GM19463 (cell line): Measurements from ENCODE around the gene TLX2.
"Not testable (repeated sequence)": the region's sequence is repeated elsewhere in the genome, so short reads cannot be mapped to it uniquely, and the experiment has no call there.

Source experiments
- ATAC-seq: cut with Tn5 transposase; IDR thresholded peaks from one replicate; pipeline ENCODE4 v1.9.1; 2021; ENCODE audit warnings: mild to moderate bottlenecking, moderate library complexity; ENCODE audit not compliant: unreplicated experiment

The TLX2 gene

DNA sequence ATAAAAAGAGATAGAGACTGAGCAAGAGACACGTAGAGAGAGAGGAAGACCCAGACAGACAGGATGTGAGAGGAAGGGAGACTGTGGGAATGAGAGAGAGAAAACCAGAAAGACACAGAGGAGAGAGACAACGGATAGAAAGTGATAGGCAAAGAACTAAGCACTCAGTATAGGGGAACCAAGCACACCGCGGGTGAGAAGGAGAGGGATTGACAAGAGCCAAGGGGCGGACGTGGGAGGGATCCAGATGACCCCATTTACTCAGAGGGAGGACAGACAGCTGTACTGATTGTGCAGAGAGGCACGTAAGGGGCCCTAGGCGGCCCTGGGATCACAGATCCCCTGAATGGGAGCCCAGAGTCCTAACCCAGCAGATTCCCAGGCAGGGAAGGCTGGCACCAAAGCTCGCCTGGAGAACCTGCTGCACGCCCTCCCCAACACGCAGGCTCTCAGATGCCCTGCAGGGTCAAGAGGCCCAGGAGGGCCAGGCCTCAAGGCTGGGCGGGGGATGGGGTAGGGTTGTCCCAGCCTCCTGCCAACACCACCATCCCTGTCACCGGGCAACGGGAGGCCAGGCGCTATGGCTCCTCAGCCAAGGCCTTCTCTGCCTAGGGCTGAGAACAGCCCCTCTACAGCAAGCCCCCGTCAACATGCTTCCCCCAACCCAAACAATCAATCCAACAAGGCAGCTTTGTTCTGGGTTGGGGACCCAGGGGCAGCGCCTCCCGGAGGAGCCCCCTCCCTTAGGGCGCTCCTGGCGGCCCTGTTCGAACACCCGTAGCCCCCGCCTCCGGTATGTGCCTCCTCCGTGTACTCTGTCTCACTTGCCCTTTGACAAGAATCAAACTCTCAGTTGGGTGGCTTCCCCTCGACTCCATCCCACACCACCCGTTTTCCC lies 38.9 kb downstream of the TLX2 start:
- ATAC-seq: no peak

DNA sequence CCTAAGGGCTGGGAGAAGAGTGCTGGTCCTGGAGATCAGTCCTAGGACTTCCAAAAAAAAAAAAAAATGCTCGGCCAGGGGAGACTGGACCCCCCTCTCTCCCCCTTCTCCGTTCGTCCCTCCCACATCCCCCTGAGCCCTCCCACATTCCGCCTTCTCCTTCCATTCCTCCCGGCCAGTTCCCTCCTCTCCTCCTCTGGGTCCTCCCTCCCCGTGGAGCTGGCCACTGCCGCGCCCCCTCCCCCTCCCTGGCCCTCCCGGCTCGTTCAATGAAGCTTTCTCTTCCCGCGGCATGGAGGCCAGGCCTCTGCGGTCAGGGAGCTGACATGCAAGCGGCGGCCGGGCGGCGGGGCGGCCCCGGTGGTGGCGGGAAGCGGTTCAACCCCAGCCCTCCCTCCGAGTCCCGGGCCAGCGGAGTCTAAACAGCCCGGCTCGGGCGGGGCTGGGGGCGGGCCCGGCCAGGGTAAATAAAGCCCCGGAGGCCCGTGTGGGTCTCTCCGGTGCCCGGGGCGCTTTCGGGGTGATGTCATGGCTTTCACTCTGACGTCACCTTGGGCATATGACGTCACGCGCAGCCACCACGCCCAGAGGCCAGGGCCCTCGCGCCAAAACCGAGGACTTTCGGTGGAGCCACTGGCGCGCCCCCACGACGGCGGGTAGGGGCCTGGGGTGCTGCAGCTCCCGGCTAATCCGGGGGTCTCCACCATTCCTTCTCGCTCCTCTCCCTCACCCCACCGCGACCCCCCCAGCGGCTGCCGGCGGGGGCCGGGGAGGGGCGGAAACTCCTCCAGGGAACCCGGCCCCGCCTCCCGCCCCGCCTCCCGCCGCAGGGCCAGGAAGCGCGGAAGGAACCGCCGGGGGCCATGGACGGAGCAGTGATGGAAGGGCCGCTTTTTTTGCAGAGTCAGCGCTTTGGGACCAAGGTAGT lies 39.9 kb downstream of the TLX2 start, which contains the start of the genes DOK1 and LOXL3:
Gene DOK1 (plus strand): TSS at position 829 of the 928 bp plus-strand sequence. CDS start 35 bp downstream, at position 864.
Gene LOXL3 (minus strand): TSS at position 51 of the 928 bp plus-strand sequence. CDS start 1,308 bp downstream, outside the sequence.
- ATAC-seq: peak; percentile 59

DNA sequence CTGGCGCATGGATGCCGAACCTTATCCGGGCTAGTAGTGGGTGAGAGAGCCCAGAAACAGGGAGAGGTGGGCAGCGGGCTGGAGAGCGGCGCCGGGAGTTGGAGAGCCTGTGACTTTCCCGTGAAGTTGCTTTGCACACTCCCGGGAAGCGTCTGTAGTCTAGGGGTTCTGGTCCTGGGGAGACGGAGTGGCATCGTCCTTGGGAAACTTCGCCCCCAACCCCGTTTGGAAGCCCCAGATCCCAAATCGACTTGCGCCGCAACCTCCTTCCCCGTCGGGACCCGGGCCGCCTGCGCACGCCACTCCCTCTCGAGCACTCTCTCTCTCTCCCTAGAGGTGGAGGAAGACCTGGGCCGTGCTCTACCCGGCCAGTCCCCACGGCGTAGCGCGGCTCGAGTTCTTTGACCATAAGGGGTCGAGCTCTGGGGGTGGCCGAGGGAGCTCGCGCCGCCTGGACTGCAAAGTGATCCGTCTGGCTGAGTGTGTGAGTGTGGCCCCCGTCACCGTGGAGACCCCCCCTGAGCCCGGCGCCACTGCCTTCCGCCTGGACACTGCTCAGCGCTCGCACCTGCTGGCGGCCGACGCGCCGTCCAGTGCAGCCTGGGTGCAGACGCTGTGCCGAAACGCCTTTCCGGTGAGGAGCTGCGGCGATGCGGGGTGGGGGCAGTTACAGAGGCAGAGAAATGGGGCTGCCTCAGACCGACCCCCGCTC lies 40.7 kb downstream of the TLX2 start:
- ATAC-seq: peak; percentile 37

DNA sequence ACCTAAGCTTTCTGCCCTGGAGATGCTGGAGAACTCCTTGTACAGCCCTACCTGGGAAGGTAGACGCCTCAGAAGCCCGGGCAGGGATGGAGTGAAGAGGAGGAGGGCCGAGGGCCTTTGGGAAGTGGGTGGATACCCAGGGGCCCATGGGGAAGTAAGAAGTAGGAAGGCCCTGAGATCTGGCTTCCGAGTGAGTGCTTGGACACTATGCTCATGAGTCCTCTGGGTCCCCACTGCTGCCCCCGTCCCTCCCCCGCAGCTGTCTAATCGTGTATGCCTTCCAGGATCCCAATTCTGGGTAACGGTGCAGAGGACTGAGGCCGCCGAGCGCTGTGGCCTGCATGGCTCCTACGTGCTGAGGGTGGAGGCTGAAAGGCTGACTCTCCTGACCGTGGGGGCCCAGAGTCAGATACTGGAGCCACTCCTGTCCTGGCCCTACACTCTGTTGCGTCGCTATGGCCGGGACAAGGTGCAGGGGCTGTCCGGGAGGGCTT lies 41.4 kb downstream of the TLX2 start:
- no peak for ATAC-seq

DNA sequence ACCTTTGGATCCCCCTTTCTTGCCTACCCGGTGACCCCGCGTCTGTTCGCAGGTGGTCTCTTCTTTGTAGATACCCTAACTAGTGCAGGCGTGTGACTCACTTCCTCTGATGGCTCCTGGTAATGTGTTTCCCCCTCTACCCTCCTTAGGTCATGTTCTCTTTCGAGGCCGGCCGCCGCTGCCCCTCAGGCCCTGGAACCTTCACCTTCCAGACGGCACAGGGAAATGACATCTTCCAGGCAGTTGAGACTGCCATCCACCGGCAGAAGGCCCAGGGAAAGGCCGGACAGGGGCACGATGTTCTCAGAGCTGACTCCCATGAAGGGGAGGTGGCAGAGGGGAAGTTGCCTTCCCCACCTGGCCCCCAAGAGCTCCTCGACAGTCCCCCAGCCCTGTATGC lies 41.9 kb downstream of the TLX2 start:
- ATAC-seq: no peak

DNA sequence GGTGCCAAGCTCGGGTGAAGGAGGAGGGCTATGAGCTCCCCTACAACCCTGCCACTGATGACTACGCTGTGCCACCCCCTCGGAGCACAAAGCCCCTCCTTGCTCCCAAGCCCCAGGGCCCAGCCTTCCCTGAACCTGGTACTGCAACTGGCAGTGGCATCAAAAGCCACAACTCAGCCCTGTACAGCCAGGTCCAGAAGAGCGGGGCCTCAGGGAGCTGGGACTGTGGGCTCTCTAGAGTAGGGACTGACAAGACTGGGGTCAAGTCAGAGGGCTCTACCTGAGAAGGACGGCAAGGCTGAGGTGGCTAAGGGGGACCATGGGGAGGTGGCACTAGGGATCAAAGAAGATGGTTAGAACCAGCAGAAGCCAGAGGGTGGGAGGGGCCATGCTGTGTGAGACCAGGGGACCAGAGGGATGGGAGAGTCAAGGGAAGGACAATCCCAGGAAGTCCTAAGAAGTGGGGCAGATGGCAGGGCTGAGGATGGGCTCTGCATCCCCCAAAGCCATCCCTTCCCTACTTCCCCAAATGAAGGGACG lies 42.7 kb downstream of the TLX2 start:
- no peak for ATAC-seq

DNA sequence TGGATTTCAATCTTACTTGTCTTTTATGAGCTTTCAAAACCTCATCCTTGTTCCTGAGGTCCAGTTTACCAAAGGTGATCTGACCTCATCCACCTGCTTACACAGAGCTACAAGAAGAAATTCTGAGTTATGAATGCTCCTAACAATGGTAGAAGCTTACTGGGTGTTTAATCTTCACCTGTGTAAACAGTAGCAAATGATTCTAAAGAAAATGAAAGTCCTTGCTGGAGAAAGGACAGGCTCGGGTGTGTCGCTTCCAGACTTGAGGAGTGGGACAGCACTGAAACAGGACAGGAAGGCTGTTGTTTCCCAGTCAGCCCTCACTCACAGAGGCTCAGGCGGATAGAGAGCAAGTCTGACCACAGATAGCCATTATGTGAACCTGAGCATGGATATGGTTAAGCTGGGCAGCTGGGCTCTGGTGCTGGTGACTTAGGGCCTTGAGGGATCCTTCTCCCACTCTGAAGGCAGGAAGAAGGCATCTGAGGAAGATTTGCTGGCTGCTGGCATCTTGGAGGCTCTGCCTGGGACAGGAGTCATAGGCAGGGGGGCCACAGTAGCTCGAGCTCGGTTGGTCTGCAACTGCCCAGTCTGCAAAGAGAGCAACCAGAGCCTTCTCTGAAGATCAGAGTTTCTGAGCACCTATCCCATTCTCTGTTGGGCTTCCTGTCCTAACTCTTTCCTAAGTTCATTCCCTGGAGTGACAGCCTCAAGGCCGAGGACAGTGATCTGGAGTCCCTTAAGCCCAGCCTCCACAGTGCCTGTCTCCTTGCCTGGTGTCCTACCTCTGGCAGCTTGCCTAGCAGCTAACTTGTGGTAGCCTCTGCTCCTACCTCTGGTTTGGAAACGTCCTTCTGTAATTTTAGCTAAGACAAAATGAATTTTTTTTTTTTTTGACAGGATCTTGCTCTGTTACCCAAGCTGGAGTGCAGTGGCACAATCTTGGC lies 44.3 kb downstream of the TLX2 start:
- ATAC-seq: no peak

DNA sequence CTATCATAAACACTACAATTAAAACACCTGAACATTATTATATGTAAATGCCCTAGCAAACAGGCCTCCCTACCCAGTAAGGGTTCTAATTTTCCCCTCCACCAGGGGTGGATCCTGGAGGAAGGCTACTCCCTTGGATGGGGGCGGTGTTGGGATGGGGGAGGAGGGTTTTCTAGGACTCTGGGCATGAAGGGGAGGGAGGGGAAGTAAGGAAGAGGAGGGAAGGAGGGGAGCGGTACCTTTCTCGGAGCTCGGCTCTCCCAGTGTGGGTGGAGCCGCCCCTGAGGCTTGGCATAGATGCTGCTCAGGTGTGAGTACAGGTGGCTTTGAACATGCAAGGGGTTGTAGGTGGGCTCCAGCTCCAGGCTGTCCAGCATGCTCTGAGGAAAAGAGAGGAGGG lies 45.7 kb downstream of the TLX2 start:
- no peak for ATAC-seq

DNA sequence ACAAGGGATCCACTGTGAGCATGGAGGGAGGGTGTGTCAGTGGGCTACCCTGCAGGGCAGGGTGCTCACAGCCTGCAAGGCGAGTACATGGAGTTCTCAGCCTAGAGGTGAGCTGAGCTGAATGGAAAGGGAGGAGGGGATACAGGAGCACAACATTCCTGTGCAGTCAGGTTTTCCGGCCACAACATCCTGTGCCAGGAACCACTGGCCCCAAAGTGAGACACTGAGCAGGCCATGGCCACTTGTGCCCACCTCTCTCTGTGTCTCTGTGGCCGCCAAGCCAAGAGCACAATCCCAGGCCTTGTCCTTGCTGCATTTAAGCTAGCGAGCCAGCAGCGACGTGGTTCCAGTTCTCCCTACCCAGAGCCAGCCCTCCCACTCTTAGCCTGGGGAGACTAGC lies 46.3 kb downstream of the TLX2 start:
- no peak for ATAC-seq

DNA sequence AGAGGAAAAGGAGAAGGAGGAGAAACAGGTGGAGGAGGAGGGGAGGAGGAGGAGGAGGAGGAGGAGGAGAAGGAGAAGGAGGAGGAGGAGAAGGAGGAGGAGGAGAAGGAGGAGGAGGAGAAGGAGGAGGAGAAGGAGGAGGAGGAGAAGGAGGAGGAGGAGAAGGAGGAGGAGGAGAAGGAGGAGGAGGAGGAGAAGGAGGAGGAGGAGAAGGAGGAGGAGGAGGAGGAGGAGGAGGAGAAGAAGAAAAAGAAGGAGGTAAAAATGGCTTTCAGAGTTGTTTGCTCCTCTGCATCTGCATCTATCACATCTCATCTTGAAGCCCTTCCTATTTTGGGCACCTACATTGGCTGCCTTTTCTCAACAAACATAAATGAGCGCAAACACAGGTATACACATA lies 46.8 kb downstream of the TLX2 start:
- not testable (repeated sequence) for ATAC-seq

DNA sequence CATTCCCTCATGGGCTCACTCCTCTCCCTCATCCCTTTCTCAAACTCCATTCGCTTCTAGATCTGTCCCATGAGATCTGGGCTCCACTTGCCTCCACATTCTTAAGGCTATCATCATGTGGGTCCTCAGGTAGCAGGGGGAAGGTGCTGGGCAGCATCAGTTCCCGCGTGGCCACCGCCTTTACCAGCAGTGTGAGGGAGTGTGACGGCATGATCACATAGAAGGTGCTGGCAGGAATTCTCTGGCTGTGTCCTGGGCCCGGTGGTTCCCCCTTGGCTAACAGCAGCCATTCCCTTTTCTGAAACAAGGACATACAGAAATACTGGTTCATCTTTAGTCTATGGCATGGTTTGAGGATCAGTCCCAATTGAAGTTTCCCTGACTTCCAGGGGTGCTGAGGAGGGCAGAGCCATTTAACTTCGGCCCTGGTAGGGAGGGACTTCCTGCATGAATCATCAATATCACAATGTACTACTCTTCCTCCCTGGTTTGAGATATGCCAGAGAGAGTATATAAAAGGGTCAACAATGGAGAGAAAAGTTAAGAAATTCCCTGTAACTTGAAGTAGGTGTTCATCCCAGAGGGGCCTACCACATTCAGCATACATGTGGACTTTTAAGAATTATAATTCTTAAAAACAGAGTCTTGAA lies 48.0 kb downstream of the TLX2 start:
- ATAC-seq: no peak

DNA sequence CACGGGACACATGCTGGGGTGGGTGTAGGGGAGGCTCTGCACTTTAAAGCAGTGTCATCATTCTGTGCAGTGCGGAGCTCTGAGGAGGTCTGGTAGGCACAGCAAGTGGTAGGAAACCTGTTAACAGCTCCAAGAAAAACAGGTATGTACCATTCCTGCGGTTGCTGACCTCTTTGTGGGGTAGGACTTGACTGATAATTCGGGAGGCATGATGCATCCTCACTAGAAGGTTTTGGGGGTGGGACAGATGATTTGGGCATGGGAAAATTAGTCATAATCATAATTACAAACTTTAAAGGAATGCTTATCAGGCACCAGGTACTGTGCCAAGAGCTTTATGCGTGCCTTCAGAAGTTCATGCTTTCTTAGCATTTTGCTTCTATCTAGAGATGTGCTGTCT lies 50.0 kb downstream of the TLX2 start:
- no peak for ATAC-seq

DNA sequence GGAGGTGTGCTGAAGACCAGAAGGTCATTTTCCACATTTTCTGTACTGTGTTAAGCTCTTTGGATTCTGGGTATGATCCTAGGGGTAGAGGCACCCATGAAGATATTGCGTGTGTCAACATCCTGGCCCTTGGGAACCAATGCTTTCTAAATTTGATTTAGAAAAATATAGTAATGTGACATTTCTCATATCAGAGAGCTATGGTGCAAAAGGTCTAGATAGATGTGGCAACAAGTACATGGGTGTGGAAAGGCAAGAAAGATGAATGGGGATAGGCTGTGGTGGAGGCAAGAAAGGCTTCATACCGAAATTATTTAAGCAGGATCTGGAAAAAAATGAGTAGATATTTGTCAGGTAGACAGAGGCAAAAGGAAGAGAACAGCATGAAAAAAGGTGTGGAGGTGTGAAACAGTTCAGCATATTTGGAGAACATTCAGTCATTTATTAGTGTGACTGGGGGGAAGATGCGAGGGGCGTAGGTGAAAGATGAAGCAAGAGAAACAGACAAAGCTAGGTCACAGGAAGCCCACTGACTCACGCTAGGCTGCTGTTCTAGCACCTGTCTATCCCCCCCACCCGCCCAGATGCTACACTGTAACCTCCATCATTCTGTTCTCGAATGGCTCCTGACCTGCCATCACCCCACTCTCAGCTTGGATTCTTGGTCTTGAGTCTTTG lies 52.0 kb downstream of the TLX2 start:
- ATAC-seq: no peak

DNA sequence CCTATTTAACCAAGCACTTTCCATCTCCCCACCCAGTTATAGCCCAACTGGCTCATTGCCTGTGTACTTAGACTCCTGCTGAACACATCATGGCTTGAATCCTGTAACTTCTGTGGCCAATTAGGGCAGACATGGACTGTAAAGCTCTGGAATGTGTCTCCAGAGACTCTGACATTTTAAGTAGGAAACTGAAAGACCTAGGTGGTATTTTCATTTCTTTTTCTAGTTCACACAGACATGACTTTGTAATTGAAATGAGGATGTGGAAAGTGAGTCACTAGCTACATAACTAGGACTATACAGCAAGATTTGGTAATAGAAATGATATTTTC lies 52.5 kb downstream of the TLX2 start:
- ATAC-seq: no peak
